HG03175 (cell line): ENCODE measurements around the gene RERE.

Experiments used
- ATAC-seq: cut with Tn5 transposase; IDR thresholded peaks from one replicate; pipeline ENCODE4 v1.9.1; 2021; ENCODE audit warnings: mild to moderate bottlenecking, moderate library complexity; ENCODE audit not compliant: unreplicated experiment

The RERE gene

DNA sequence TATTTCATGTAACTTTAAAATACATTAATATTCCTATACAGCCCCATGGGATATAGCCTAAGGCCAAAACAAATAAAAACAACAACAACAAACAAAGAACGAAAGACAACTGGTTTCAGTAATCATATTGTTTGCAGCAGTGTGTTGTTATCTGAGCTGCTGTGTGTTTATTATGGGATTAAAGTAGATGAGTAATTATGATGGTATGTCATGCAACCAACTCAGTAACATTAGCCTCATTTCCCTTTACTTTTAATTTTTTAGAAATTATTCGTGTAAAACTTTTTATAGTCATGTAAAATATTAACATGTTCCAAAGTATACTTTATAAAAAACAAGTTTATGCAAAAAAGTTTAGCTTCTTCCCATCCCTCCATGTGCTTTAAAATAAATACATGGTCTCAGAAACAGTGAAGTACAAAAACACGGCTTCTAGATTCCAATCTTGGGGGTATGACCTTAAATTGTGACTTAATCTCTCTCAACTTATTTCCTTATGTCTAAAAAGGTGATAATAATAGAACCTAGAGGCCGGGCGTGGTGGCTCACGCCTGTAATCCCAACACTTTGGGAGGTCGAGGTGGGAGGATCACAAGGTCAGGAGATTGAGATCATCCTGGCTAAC is 323.4 kb downstream of the RERE start:
- ATAC-seq: no peak

DNA sequence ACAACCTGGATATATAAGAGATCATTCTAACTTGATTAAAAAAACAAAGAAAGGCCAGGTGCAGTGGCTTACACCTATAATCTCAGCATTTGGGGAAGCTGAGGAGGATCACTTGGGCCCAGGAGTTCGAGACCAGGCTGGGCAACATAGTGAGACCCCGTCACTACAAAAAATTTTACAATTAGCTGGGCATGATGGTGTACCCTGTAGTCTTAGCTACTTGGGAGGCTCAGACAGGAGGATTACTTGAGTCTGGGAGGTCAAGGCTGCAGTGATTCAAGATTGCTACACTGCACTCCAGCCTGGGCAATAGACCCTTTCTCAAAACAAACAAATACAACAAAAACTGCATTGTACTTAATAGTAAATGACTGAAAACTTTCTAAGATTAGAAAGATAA is 330.2 kb downstream of the RERE start:
- no peak for ATAC-seq

DNA sequence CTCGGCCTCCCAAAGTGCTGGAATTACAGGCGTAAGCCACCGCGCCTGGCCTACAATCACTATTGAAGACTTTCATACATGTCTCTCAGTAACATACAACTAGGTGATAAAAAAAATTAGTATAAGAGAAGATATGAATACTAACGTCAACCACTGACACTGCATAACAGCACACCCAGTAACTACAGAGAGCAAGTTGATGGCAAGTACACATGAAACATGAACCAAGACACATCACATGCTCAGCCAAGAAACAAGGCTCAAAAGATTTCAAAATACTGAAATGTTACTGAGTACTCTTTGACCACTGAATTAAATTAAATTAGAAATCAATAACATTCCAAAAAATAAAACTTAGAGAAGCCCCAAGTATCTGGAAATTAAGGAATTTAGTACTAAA is 331.4 kb downstream of the RERE start:
- ATAC-seq: no peak

DNA sequence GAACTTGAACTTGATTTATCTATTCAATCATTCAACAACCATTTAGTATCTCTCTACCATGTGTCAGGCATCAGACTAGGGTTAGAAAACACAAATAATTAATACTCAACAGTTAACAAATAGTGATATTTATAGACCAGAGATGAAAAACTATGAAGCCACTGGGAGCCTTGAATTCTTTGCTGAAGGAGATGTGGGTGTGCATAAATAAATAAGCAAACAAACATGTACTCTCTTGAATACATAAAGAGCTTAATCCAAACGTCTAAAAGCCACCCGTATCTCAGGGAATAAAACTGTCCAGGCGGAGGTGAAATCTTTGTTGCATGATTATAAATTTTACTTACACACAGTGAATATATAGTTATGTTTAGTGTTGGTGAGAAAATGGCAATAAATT is 333.9 kb downstream of the RERE start:
- no peak for ATAC-seq

DNA sequence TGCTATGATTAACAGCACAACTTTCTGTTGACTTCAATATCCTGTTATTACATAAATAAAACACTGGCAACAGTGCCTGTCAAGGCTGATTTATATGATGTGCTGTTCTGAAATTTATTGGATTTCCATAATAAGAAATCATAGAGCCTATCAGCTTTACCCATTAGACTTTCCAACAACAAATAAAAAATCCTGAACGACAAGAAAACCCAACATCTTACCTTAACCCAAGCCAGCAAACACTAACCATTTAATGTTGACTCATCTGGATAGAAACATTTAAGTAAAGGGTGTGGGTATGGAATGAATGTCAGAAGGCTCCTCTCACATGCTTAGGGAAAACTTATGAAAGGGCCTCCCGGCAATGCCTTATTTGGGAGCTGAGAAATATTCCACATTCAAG is 334.5 kb downstream of the RERE start:
- no peak for ATAC-seq

DNA sequence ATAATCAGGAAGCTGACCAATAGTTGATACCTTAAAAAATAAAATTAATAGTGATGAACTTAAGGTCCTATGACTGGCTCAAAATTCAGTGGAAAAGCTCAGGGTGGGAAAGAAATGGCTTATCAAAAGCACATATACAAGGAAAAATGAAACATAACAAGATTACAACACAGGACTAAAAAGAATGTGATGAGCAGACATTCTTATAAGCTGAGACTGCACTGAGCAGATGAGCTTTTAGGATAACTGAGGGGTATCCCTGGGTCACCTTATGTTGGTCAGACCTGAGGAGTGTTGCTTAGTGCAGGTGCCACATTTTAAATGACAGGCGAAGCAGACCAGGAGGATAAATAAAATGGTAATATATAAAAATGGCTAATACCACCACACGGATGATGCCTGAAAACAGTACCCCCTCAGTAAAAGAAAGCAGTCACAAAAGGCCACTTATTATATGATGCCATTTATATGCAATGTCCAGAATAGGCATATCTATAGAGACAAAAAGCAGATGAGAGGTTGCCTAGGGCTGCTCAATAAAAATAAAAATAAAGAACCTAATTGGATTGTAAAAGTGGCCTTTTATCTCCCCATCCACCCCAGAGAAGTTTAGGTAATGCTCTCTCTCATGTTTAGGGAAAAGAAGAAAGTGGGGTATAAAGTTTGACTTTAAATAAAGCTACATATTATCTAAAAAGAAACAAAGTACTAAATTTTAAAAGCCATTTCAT is 335.6 kb downstream of the RERE start:
- ATAC-seq: no peak

DNA sequence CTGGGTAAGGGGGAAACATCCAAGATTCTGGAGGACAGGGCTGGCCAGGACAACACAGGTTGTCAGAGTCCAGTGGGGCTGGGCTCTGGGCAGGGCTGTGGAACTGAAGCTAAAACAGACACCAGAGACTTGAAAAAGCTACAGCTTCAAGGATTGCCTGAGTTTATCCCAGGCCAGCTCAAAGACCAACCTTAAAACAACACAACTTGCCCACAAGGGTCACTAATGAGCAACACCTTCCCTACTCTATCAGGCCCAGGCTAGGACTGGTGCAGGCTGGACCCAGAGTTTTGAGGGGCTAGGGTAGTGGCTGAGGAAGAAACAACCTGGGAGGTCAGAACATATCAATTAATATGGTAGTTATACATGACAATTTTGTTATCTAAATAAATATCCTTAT is 338.9 kb downstream of the RERE start:
- ATAC-seq: no peak

DNA sequence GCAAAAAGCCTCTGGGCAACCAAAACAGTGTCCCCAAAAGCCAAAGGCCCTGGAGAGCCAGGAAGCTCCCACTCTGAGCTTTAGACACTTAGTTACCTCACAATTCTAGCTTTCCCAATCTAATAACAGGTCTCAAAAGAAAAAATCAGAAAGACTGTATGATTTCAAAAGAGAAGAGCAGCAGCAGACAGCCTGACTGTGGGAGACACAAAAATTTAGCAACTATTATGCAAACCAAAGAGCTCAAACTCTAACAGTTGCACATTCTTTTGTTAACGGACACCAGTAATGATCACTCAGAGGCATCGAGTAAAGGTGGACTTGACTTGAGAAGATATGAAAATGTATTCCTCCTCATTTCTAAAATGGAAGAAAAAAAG is 339.5 kb downstream of the RERE start:
- no peak for ATAC-seq

DNA sequence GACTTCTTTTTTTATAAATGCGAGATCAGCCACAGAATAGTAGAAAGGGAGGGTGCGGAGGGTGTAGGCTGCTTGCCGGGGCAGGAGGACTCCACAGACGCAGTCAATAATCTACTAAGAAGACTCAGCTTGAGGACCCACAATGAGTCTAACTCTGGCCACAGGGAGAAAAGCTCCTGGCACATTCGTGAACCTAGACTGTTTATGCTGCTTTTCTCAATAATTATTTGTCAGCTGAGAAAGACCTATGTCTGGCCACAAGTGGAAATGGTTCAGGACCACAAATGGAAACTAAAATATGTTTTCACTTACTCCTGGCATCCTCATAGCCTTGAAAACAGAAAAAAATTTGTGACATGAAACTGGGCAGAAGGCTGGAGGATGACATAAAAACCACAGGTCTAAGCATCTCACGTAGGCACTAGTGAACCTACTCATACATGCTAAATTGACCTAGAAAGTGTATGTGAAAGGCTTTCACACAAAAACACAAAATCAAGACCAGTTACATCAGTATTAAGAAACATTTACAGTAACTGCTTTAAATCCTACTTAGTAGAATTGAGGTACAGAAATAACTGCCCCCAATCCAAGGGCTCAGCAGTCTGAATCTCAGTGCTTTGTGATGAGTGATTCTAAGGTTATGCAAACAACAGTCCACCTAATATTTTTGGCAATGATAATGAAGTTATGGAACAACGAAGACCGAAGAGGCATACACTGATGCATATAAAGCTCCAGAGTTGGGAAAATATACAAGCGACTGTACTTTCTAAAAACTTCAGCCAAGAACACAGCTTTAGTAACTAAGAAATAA is 340.1 kb downstream of the RERE start:
- ATAC-seq: peak; percentile 80

DNA sequence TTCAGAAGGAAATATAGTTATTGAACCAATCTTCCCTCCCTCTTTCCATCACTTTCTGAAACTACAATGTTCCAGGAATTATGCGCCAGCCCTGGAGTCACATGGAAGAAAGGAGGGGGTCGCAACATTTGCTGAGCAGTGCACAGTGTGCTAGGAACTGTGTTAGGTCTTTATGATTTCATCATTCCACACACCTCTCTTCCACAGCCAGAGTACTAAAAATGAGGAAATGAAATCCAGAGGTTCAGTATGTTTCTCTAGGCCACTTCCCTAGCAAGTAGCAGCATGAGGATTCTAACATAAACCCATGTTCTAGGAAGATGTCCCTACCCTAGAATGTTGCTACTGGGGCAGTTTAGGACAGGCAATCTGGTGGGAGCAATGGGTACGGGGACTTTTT is 341.4 kb downstream of the RERE start:
- no peak for ATAC-seq

DNA sequence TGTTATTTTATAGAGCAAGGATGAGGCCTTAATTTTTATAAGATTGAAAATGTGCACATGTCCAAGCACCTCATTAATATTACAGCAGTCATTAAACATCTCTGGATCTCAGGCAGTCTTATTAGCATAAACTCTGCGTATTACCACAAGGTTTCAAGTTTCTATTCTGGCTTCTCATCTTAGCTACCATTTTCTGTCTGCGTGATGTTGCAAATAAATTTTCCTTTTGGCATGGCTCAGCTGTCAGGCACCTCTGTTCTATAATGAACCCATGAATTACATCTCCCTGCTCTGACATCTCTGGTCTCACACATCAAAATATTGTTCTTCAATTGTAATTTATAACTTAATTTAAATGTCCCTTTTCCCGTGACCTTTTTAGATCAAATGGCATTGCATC is 343.1 kb downstream of the RERE start:
- ATAC-seq: no peak

DNA sequence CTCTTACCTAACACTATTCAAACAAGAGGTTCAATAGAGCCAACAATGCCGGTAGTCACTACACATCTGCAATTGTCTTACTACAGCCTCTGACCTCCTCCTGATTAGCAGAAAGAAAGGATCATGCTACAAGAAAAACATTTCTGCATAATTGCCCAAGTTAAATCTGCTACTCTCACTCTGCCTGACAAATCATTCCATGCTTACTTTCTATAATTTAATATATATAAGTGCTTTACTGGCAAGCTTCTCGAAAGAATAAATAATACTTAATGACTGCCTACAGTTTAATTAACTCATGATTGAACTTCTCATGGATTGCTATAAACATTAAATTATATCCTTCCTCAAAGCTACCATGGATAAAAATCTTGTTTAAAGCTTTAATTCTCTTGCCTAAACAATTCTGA is 343.5 kb downstream of the RERE start:
- no peak for ATAC-seq

DNA sequence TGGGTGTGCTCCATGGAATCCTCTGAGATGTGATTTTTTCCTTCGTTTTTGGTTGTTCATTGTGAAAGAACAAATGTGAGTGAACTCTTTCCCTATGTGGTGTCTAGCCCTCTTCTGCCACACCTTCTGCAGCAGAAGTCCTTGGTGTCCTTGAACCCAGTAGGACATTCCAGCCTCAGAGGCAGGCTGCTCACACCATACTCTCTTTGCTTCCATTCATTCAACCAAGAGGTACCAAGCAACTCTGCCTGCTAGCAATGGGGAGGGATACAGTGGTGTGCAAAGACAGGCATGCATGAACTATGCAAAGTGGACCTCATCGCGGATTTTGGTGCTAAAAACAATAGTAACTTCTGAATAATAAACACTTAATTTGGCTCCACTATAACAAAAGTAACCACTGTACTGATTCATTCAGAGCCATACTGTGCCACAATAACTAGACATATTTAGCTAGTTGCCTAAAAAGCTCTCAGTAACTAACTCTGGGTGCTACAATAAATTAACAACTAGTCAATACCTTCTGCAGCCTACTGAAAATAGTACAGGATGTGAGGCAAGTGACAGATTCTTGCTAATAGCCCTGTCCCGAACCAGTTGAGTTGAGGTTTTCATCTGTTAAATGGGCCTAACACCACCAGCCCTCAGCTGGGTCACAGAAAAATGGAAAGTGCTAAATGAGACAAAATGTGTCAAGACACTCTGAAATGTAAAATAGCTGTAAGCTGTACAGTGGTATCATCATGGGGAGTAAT is 344.1 kb downstream of the RERE start:
- ATAC-seq: no peak

DNA sequence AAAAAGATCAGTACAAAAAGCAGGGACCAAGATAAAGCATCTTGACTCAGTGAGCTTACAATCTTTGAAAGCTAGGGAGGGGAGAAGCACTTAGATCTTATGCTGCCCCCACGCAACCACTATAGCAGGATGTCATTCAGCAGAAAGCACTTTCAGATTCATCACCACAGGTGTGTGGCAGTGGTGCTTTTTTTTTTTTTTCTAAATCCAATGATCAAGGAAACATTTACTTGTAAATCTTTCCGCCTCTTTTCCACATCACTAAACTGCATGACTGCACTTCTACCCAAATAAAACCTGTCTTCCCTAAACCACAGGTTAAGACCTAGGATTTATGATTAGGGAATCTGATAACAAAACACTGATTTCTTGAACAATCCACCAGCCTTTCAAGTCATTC is 344.8 kb downstream of the RERE start:
- ATAC-seq: peak; percentile 32

DNA sequence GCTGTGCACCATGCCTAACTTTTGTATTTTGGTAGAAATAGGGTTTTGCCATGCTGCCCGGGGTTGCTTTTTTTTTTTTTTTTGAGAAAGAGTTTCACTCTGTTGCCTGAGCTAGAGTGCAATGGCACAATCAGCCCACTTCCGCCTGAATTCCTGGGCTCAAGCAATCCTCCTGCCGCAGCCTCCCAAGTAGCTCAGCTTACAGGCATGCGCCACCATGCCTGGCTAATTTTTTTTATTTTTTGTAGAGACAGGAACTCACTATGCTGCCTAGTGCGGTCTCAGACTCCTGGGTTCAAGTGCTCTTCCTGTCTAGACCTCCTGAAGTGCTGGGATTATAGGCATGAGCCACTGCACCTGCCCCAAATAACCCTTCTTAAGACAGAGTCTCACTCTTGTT is 346.0 kb downstream of the RERE start:
- no peak for ATAC-seq

DNA sequence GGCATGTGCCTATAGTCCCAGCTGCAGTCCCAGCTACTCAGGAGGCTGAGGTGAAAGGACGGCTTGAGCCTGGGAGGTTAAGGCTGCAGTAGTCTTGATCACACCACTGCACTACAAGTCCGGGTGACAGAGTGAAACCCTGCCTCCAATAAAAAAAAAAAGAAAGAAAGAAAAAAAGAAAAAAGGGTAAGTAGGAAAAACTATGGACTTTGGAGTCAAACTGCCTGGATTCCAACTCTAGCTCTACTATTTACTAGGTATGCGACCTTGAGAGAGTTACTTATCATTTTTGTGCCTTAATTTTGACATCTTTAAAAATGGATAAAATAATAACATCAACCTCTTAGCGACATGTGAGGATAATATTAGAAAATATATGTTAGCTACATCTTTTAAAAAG is 348.7 kb downstream of the RERE start:
- ATAC-seq: no peak

DNA sequence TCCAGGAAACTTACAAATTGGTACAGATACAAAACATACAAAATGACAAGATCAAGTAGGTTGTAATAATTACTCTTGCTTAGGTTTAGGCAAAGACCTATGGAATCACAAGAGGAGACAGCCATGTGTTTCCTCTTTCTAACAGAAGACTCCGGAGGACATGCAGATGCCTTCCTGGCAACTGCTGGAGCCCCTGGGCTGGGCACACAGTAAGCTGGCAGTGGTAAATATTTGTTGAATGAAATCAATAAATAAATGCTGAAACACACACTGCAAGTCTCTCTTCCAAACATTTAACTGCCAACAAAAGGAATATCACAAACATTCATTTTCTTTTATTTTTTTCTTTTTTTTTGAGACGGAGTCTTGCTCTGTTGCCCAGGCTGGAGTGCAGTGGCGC is 350.1 kb downstream of the RERE start:
- ATAC-seq: no peak

DNA sequence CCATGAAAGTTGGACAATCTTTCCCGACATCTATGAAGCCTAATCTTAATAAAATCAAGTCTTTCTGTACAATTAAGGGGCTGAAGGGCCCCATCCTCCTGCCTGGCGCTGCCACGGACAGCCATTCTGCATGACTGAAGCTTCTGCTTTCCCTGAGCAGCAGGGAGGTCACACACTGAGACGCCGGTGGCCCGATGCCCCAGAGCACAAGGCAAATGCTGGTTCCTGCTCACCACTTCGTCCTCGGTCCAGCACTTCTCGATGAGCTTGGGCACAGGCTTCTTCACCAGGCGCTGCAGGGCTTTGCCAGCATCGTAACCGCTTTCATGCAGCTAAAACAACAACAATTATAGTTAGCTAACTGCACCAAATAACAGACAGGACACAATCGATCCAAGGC is 351.7 kb downstream of the RERE start:
- no peak for ATAC-seq

DNA sequence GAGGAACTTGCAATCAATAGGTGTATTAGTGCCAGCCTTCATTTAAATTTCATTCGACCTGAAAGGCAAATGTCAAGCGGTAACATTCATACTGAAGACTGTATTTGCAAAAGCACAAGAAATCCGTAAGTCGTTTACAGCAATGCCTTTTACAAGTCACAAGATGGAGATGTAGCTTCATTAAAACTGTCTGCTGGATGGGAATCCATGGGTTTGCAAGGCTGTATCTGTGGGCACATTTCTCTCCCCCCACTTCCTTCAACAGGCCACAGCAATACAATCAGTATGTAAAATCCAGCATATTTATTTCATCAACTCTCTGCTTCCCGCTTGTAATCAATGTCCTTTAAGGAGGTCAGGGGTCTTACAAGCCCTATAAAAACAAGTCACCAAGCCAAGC is 352.4 kb downstream of the RERE start:
- no peak for ATAC-seq

DNA sequence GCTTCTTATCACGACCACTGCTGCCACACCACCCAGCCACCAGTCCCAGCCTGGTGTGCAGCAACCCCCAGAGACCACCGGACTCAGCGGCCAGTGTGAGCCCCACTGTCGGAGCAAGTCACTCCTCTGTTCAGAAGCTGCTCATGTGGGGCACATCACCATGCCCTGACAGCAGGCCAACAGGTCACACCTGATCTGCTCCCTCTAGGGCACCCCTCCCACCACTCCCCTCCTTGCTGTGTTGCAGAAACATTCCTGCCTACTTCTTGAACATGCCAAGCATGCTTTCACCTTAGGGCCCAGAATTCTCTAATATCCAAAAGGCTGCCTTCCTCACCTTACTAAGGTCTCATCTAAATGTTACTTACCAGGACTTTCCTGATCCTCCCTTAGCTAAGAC is 353.1 kb downstream of the RERE start:
- ATAC-seq: no peak

DNA sequence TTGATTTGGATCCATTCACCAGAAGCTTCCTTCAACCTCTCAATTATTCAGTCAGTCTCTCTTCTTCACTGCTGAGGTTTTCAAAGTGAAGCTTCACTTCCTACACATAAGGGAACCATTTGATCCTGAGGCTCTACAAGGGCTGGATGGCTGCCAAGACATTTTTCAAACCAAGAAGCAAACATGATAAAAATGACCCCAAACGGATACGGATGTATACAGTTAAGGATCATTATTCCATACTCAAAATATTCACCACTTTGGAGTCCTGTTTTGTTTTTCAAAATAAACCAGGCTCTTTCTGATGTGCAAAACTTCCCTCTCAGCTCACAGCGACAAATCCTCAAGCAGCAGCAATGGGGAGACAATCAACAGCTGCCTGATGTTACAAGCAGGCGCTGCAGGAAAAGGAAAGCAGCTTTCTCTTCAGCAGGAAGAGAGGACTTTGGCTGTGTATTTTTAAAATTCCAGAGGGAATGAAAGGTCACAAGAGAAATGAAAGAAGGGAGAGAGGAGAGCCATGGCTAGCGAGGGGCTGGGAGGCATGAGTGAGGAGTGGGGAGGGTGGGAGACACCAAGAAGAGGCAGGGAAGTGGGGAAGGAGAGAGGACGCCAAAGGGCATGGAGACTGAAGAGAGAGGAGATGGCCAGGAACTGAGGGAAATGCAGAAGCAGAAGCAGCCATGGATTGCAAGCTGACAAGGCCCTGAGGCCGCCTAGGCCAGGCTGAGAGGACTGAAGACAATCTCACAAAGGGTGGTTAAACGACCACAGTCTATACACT is 354.1 kb downstream of the RERE start:
- ATAC-seq: no peak
